Psoas muscle (tissue), 8 donors: ENCODE results near the gene EML4. TPM values are rescaled to one million over a fixed set of nuclear protein-coding genes. Genes with fewer than 3 reads are reported as not detected.
A peak's percentile ranks its signal among the peaks of the same experiment; 100 is the strongest.

Experiments
- ATAC-seq, 4 donors: fragments of 200-7000 bp; cut with Tn5 transposase; one replicate each; pipeline ENCODE4 v1.9.1; 2020; ENCODE audit warnings: moderate library complexity in 3 of 4, mild to moderate bottlenecking in 2 of 4
- DNase-seq, 2 donors: peaks; one replicate each; pipeline ENCODE4 v3.0.0-alpha.2; 2020
- H3K27ac ChIP-seq: fragments of 200-600 bp; one replicate; pipeline ENCODE4 v1.8.0; 2022
- H3K27me3 ChIP-seq, 3 donors: fragments of 200-600 bp in 1 of 3; one replicate each; pipeline versions ENCODE4 v1.6.1 to v1.8.0; 2013 to 2022; ENCODE audit warnings: low read length in 2 of 3, mild to moderate bottlenecking in 2 of 3, moderate library complexity in 1 of 3; ENCODE audit not compliant: insufficient read depth in 3 of 3
- H3K36me3 ChIP-seq, 2 donors: fragments of 200-600 bp in 1 of 2; one replicate each; pipeline versions ENCODE4 v1.6.1 to v1.8.0; 2013 to 2022; ENCODE audit warnings: low read depth in 1 of 2, mild to moderate bottlenecking in 1 of 2, moderate library complexity in 1 of 2; ENCODE audit not compliant: insufficient read depth in 1 of 2
- H3K4me1 ChIP-seq: fragments of 200-600 bp; one replicate; pipeline ENCODE4 v1.8.0; 2022
- H3K4me3 ChIP-seq: fragments of 200-600 bp; one replicate; pipeline ENCODE4 v1.8.0; 2022; ENCODE audit warnings: mild to moderate bottlenecking
- H3K9me3 ChIP-seq: fragments of 200-600 bp; one replicate; pipeline ENCODE4 v1.8.0; 2022
- WGBS, 3 donors: extraction: QIAGEN DNeasy Blood & Tissue Kit; methylation state at CpG; one replicate each; pipeline versions ENCODE4 v1.1.6 to v1.1.7; 2013; 5-methylcytosine and 5-hydroxymethylcytosine counted together
- intact Hi-C, 2 donors: fragments of 100-400 bp; cut with DNase I; formaldehyde crosslinking; loops; one replicate each; pipeline versions ENCODE4 v1.11.0 to v1.14.2; 2022
- polyA plus RNA-seq, 3 donors: library from polyadenylated mRNA; stranded (reverse); fragments of 200-250 nt; gene quantifications; one replicate each; pipeline ENCODE4 v1.2.3, GENCODE V29; 2013
- total RNA-seq, 4 donors: library from RNA; stranded (reverse); fragmentation: NEBNext Ultra II Directional in 2 of 4; extraction: Animal tissue kit (Norgen Biotek cat#: 25700) in 2 of 4; gene quantifications; one replicate each; pipeline versions ENCODE4 v1.2.1 to v1.2.4, GENCODE V29; 2021 to 2023
- TF ChIP-seq, protein P1 (sequence below): fragments of 200-600 bp; IDR thresholded peaks from one replicate; pipeline ENCODE4 v1.8.0; 2022; ENCODE audit warnings: antibody characterized with exemption
- donor health status: healthy with polysubstance abuse.
- donor health status: DM: no; HTN: no; CAD: no; lungs with moderate emphysema.
- donor health status: Bipolar disorder and iron deficiency.
- donor health status: healthy.
- donor health status: DM: yes; HTN: yes; CAD: no.
- donor health status: DM: no; HTN: no; CAD: no.
- donor health status: DM: no; HTN: no; CAD: no.
- donor health status: DM: yes; HTN: yes; CAD: no.

Gene EML4
- total and polyA plus RNA-seq, 7 donors, result 2.7 to 8.9 (median 5.0) TPM

DNA sequence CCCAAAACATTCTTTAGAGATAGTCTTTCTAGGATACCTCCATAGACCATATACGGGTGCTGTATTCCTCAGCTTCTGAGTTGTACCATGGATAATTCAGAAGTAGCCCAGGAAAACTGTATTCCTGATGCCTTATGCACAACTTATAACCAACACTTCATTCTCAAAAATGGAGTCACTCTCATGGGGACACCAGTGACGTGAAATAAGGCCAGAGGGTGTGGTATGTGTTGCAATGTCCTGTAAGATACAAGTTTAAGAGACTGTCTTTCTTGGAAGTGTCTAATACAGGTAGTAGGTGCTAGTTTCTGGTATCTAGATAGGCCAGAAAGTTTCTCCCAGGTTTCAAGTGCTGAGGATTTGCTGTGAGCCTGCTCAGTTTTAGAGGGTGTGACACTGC lies 155.8 kb downstream of the EML4 start:
- intact Hi-C loops, result no loop called here
- no peak for DNase-seq
- H3K4me1 ChIP-seq, result no peaks in the 10 kb centered on the region
- TF ChIP-seq, protein P1, sequence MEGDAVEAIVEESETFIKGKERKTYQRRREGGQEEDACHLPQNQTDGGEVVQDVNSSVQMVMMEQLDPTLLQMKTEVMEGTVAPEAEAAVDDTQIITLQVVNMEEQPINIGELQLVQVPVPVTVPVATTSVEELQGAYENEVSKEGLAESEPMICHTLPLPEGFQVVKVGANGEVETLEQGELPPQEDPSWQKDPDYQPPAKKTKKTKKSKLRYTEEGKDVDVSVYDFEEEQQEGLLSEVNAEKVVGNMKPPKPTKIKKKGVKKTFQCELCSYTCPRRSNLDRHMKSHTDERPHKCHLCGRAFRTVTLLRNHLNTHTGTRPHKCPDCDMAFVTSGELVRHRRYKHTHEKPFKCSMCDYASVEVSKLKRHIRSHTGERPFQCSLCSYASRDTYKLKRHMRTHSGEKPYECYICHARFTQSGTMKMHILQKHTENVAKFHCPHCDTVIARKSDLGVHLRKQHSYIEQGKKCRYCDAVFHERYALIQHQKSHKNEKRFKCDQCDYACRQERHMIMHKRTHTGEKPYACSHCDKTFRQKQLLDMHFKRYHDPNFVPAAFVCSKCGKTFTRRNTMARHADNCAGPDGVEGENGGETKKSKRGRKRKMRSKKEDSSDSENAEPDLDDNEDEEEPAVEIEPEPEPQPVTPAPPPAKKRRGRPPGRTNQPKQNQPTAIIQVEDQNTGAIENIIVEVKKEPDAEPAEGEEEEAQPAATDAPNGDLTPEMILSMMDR, result no peak
- H3K9me3 ChIP-seq, result no peaks in the 10 kb centered on the region
- ATAC-seq, result no peak
- H3K27ac ChIP-seq, result no peak overlapping the region
- no peaks in the 10 kb centered on the region for H3K27me3 ChIP-seq
- H3K4me3 ChIP-seq, result no peak overlapping the region
- WGBS, 3 donors, result 78 to 83% (median 81%) methylated on average over 2 of the region's 2 CpGs
- H3K36me3 ChIP-seq, result peaks cover 0 to 28% of the 10 kb centered on the region in 2 donors

DNA sequence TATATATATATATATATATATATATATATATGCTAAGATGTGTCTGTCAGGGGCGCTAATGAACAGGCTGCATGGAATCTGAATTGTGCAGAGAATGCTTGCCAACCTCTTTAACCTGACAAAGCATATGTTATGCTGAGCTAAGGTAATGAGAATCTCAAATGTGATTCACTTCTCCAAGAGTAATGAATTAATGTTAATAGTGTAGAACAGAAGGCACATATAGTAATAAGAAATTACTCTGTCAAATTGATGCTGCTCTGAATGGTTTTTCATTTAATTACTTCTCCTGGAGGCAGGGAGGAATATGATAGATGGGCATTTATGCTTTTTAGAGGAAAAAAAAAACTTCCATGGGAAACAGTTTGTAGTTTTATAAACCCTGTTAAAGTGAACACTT lies 156.5 kb downstream of the EML4 start:
- WGBS, 3 donors, result 86 to 96% (median 95%) methylated on average over 1 of the region's 1 CpG
- TF ChIP-seq, protein P1, result no peak
- intact Hi-C loops, result no loop called here

DNA sequence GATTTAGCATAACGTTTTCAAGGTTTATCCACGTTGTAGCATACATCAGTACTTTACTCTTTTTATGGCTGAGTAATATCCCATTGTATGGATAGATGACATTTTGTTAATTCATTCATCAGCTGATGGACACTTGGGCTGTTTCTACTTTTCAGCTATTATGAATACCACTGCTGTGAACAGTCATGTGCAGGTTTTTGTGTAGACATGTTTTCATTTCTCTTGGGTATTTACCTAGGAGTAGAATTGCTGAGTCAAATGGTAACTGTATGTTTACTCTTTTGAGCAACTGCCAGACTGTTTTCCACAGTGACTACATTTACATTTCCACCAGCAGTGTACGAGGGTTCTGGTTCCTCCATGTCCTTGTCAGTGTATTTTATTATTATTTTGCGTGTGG lies 158.0 kb downstream of the EML4 start:
- Histone ChIP-seq H3K4me1 (no peaks in the 10 kb centered on the region), H3K4me3 (no peak overlapping the region), H3K36me3 (peaks cover 3 to 48% of the 10 kb centered on the region in 2 donors), H3K27ac (no peak overlapping the region), H3K27me3 (no peaks in the 10 kb centered on the region), H3K9me3 (no peaks in the 10 kb centered on the region)
- TF ChIP-seq, protein P1, result no peak
- DNase-seq, result no peak
- intact Hi-C loops, result no loop called here
- no peak for ATAC-seq
- 81 to 89% (median 84%) methylated on average over 4 of the region's 4 CpGs for WGBS, 3 donors

More for the DNA sequence above, 156.5 kb downstream of the EML4 start:
- no peaks in the 10 kb centered on the region for H3K27me3 ChIP-seq
- peaks cover 0 to 35% of the 10 kb centered on the region in 2 donors for H3K36me3 ChIP-seq
- no peak for ATAC-seq
- H3K4me1 ChIP-seq, result no peaks in the 10 kb centered on the region
- H3K9me3 ChIP-seq, result no peaks in the 10 kb centered on the region
- H3K4me3 ChIP-seq, result no peak overlapping the region
- no peak overlapping the region for H3K27ac ChIP-seq
- no peak for DNase-seq

DNA sequence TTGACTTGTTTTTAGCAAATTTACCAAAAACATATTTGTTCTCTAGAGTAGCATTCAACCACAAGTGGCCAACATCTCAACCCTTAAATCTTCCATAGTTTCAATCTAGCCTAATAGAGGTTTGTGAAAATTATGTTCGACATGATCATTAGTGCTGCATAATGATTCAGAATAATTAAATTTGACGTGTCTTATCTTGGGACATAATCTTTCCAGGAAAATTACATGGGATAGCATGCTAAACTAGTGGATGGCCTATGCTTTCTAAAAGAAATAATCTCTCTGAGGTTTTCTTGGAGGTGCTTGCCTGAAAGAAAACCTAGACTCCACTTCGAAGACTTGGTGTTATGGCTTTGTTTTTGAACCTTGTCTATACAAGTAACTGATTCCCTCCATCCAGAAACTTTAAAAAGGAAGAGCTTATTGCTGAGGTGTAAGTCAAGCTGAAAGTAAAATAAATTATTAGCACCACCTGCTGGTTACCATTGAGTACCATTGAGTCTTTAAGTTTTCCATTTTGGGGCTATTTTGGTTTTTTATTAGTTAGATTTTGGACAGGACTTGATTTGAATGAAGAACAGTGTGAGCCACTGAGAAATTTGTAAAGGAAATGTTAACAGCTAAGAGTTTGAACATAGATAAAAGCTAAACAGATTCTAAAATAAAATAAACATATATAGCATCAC lies 159.1 kb downstream of the EML4 start:
- H3K27ac ChIP-seq, result no peak overlapping the region
- H3K9me3 ChIP-seq, result no peaks in the 10 kb centered on the region
- H3K27me3 ChIP-seq, result no peaks in the 10 kb centered on the region
- no peaks in the 10 kb centered on the region for H3K4me1 ChIP-seq
- intact Hi-C loops, result loop anchor here in 1 of 2 donors (2.0 kb wide), 1 partner anchor 235 kb away; no protein-coding TSS in a partner anchor
- peaks cover 4 to 59% of the 10 kb centered on the region in 2 donors for H3K36me3 ChIP-seq
- ATAC-seq (no peak), DNase-seq (no peak)
- H3K4me3 ChIP-seq, result no peak overlapping the region
- WGBS, 3 donors, result 72 to 75% (median 72%) methylated on average over 3 of the region's 3 CpGs
- TF ChIP-seq, protein P1, result peak; percentile 46
